Neuronal stem cell (in vitro differentiated cells): ENCODE results near the gene MB21D2.

Experiments used
- DNase-seq: peaks from one replicate; pipeline ENCODE4 v3.0.0-alpha.2; 2013; ENCODE audit warnings: low spot score
- H2AFZ ChIP-seq: one replicate; pipeline ENCODE4 v1.6.1; 2013; ENCODE audit warnings: mild to moderate bottlenecking, low read length, inconsistent platforms
- H2AK5ac ChIP-seq: 2 replicates; pipeline ENCODE4 v1.6.1; 2013; ENCODE audit warnings: low read depth, mild to moderate bottlenecking, inconsistent platforms, low read length, moderate library complexity, mixed read lengths
- H2BK120ac ChIP-seq: 2 replicates; pipeline ENCODE4 v1.6.1; 2013; ENCODE audit warnings: low read depth, mild to moderate bottlenecking, inconsistent platforms, low read length, moderate library complexity, mixed read lengths
- H2BK12ac ChIP-seq: one replicate; pipeline ENCODE4 v1.6.1; 2013; ENCODE audit warnings: low read length, inconsistent platforms
- H2BK15ac ChIP-seq: 2 replicates; pipeline ENCODE4 v1.6.1; 2013; ENCODE audit warnings: mild to moderate bottlenecking, low read length, inconsistent platforms, mixed read lengths
- H2BK5ac ChIP-seq: one replicate; pipeline ENCODE4 v1.6.1; 2013; ENCODE audit warnings: inconsistent platforms, mild to moderate bottlenecking, low read length, moderate library complexity
- H3K14ac ChIP-seq: one replicate; pipeline ENCODE4 v1.6.1; 2013; ENCODE audit warnings: low read length, inconsistent platforms
- H3K18ac ChIP-seq: 2 replicates; pipeline ENCODE4 v1.6.1; 2013; ENCODE audit warnings: low read length, inconsistent platforms
- H3K23ac ChIP-seq: 2 replicates; pipeline ENCODE4 v1.6.1; 2013; ENCODE audit warnings: low read depth, mild to moderate bottlenecking, mixed read lengths, low read length, inconsistent platforms; ENCODE audit not compliant: poor library complexity
- H3K27ac ChIP-seq: replicated peaks from 3 replicates; pipeline ENCODE4 v1.5.1; 2013; ENCODE audit warnings: low read length, inconsistent platforms
- H3K27me3 ChIP-seq, 3 experiments: 2 replicates each; pipeline ENCODE4 v1.6.1; 2013; ENCODE audit warnings: low read length in 3 of 3, mild to moderate bottlenecking in 2 of 3, inconsistent platforms in 1 of 3, low read depth in 1 of 3, mixed read lengths in 1 of 3, moderate library complexity in 1 of 3; ENCODE audit not compliant: control insufficient read depth in 3 of 3, insufficient read depth in 3 of 3
- H3K36me3 ChIP-seq, 2 donors: replicated peaks in 1 of 2; 2 replicates each; pipeline ENCODE4 v1.6.1; 2013; ENCODE audit warnings: low read length in 2 of 2; ENCODE audit not compliant: control insufficient read depth in 2 of 2, insufficient read depth in 2 of 2
- H3K4ac ChIP-seq: 2 replicates; pipeline ENCODE4 v1.6.1; 2013; ENCODE audit warnings: inconsistent platforms, mild to moderate bottlenecking, low read length, moderate library complexity
- H3K4me1 ChIP-seq, 2 donors: 1 replicate in 1 of 2; 2 replicates in 1 of 2; pipeline ENCODE4 v1.6.1; 2013; ENCODE audit warnings: low read length in 2 of 2, low read depth in 1 of 2; ENCODE audit not compliant: control insufficient read depth in 2 of 2, insufficient read depth in 1 of 2
- H3K4me2 ChIP-seq: one replicate; pipeline ENCODE4 v1.6.1; 2013; ENCODE audit warnings: mild to moderate bottlenecking, low read length, inconsistent platforms; ENCODE audit not compliant: insufficient read depth, poor library complexity, severe bottlenecking
- H3K4me3 ChIP-seq, 2 donors: 2 replicates each; pipeline ENCODE4 v1.5.1; 2013; ENCODE audit warnings: low read length in 2 of 2, mild to moderate bottlenecking in 2 of 2, inconsistent platforms in 1 of 2, moderate library complexity in 1 of 2
- H3K79me1 ChIP-seq: one replicate; pipeline ENCODE4 v1.6.1; 2013; ENCODE audit warnings: low read depth, mild to moderate bottlenecking, inconsistent platforms, low read length, moderate library complexity
- H3K9ac ChIP-seq: one replicate; pipeline ENCODE4 v1.6.1; 2013; ENCODE audit warnings: mild to moderate bottlenecking, low read depth, low read length, inconsistent platforms; ENCODE audit not compliant: poor library complexity
- H3K9me3 ChIP-seq, 2 donors: replicated peaks in 1 of 2; 2 replicates each; pipeline versions ENCODE3 to v1.6.1; 2013; ENCODE audit warnings: low read length in 2 of 2, mild to moderate bottlenecking in 2 of 2, inconsistent platforms in 1 of 2, low read depth in 1 of 2, mixed read lengths in 1 of 2, moderate library complexity in 1 of 2; ENCODE audit not compliant: control insufficient read depth in 2 of 2, insufficient read depth in 1 of 2
- H4K8ac ChIP-seq: one replicate; pipeline ENCODE4 v1.6.1; 2013; ENCODE audit warnings: low read depth, mild to moderate bottlenecking, inconsistent platforms, low read length, moderate library complexity
- H4K91ac ChIP-seq: one replicate; pipeline ENCODE4 v1.6.1; 2013; ENCODE audit warnings: low read length, low read depth, mild to moderate bottlenecking, inconsistent platforms; ENCODE audit not compliant: poor library complexity
- WGBS, 2 donors: extraction: QIAGEN DNeasy Blood & Tissue Kit; methylation state at CpG; one replicate each; pipeline ENCODE4 v1.1.7; 2013; ENCODE audit warnings: missing lambda C conversion rate in 2 of 2, mixed read lengths in 1 of 2; ENCODE audit not compliant: insufficient read length in 2 of 2, insufficient replicate concordance in 1 of 2; ENCODE audit errors: extremely low coverage in 2 of 2; 5-methylcytosine and 5-hydroxymethylcytosine counted together

The MB21D2 gene

GRCh38 chr3:192890347-192891335 is 27.0 kb downstream of the MB21D2 start:
- no peak overlapping the region for H2BK12ac ChIP-seq
- WGBS, 2 donors = no CpG with 5 or more reads among the region's 13 CpGs
- no peak overlapping the region for H3K4ac ChIP-seq
- H3K9me3 ChIP-seq = no peaks in the 10 kb centered on the region
- no peak overlapping the region for H2BK15ac ChIP-seq
- H3K27ac ChIP-seq = no peak overlapping the region
- H3K4me3 ChIP-seq = no peak overlapping the region
- no peaks in the 10 kb centered on the region for H3K27me3 ChIP-seq
- H3K14ac ChIP-seq = no peak overlapping the region
- H3K79me1 ChIP-seq = no peaks in the 10 kb centered on the region
- no peak overlapping the region for H4K91ac ChIP-seq
- no peak overlapping the region for H3K4me2 ChIP-seq
- no peak overlapping the region for H4K8ac ChIP-seq
- H3K9ac ChIP-seq = no peak overlapping the region
- no peak overlapping the region for H2AFZ ChIP-seq
- no peak overlapping the region for H2AK5ac ChIP-seq
- no peak for DNase-seq
- no peak overlapping the region for H3K18ac ChIP-seq
- H3K36me3 ChIP-seq = no peaks in the 10 kb centered on the region
- no peak overlapping the region for H2BK5ac ChIP-seq
- H2BK120ac ChIP-seq = no peak overlapping the region
- no peak overlapping the region for H3K23ac ChIP-seq
- H3K4me1 ChIP-seq = peaks cover 6 to 12% of the 10 kb centered on the region in 2 donors

- Histone ChIP-seq H4K8ac (no peak overlapping the region), H2BK12ac (no peak overlapping the region), H2BK5ac (no peak overlapping the region), H3K4me2 (no peak overlapping the region), H3K27me3 (no peaks in the 10 kb centered on the region), H3K14ac (no peak overlapping the region), H4K91ac (no peak overlapping the region), H2BK120ac (no peak overlapping the region), H2BK15ac (no peak overlapping the region), H3K79me1 (no peaks in the 10 kb centered on the region), H3K18ac (no peak overlapping the region), H2AFZ (no peak overlapping the region), H3K9ac (no peak overlapping the region), H3K36me3 (no peaks in the 10 kb centered on the region), H3K4me3 (no peak overlapping the region), H2AK5ac (no peak overlapping the region), H3K4me1 (peaks cover 6 to 10% of the 10 kb centered on the region in 2 donors), H3K4ac (no peak overlapping the region), H3K27ac (no peak overlapping the region), H3K9me3 (no peaks in the 10 kb centered on the region), H3K23ac (no peak overlapping the region)
- no CpG with 5 or more reads among the region's 3 CpGs for WGBS, 2 donors
- DNase-seq = no peak
Observed at GRCh38 chr3:192889679-192890078, 28.0 kb downstream of the MB21D2 start.

GRCh38 chr3:192888190-192888589 is 29.5 kb downstream of the MB21D2 start:
- DNase-seq = no peak
- H3K27me3 ChIP-seq = no peaks in the 10 kb centered on the region
- H2BK5ac ChIP-seq = no peak overlapping the region
- H2BK120ac ChIP-seq = no peak overlapping the region
- no peak overlapping the region for H2BK12ac ChIP-seq
- no peak overlapping the region for H3K23ac ChIP-seq
- H4K8ac ChIP-seq = no peak overlapping the region
- H3K79me1 ChIP-seq = no peaks in the 10 kb centered on the region
- H2AK5ac ChIP-seq = no peak overlapping the region
- H3K9ac ChIP-seq = no peak overlapping the region
- H3K4me2 ChIP-seq = no peak overlapping the region
- H3K27ac ChIP-seq = no peak overlapping the region
- no CpG with 5 or more reads among the region's 5 CpGs for WGBS, 2 donors
- H3K36me3 ChIP-seq = no peaks in the 10 kb centered on the region
- no peak overlapping the region for H3K14ac ChIP-seq
- no peak overlapping the region for H3K4ac ChIP-seq
- H2BK15ac ChIP-seq = no peak overlapping the region
- H2AFZ ChIP-seq = no peak overlapping the region
- no peaks in the 10 kb centered on the region for H3K9me3 ChIP-seq
- peaks cover 6 to 9% of the 10 kb centered on the region in 2 donors for H3K4me1 ChIP-seq
- H4K91ac ChIP-seq = no peak overlapping the region
- H3K4me3 ChIP-seq = no peak overlapping the region
- H3K18ac ChIP-seq = no peak overlapping the region

- Histone ChIP-seq H2AFZ (no peak overlapping the region), H4K91ac (no peak overlapping the region), H3K4ac (no peak overlapping the region), H3K79me1 (no peaks in the 10 kb centered on the region), H3K14ac (no peak overlapping the region), H3K18ac (peak overlapping the region; percentile 20), H3K4me1 (peaks cover 5 to 6% of the 10 kb centered on the region in 2 donors), H3K27me3 (no peaks in the 10 kb centered on the region), H4K8ac (no peak overlapping the region), H3K4me2 (no peak overlapping the region), H2BK120ac (peak overlapping the region; percentile 10), H3K23ac (no peak overlapping the region), H2BK15ac (no peak overlapping the region), H2AK5ac (no peak overlapping the region), H3K9me3 (no peaks in the 10 kb centered on the region), H3K4me3 (no peak overlapping the region), H2BK5ac (no peak overlapping the region), H3K36me3 (no peaks in the 10 kb centered on the region), H3K27ac (no peak overlapping the region), H2BK12ac (no peak overlapping the region), H3K9ac (no peak overlapping the region)
- WGBS, 2 donors = no CpG with 5 or more reads among the region's 7 CpGs
- DNase-seq = no peak
Observed at GRCh38 chr3:192887701-192888100, 30.0 kb downstream of the MB21D2 start.
